RWPE2 (cell line): ENCODE data around the gene KRT40.

Source experiments
- ATAC-seq: fragments of 200-7000 bp; cut with Tn5 transposase; 3 replicates; pipeline ENCODE4 v1.9.1; 2021; ENCODE audit warnings: low read depth
- DNase-seq: peaks from one replicate; pipeline ENCODE4 v3.0.0-alpha.2; 2020; ENCODE audit warnings: low spot score
- H3K27ac ChIP-seq: fragments of 450-650 bp; 2 replicates; pipeline ENCODE4 v1.5.1; 2017; ENCODE audit warnings: mild to moderate bottlenecking; ENCODE audit not compliant: poor library complexity, severe bottlenecking
- H3K27me3 ChIP-seq: fragments of 250-450 bp; sonication (Bioruptor Pico); 2 replicates; pipeline ENCODE4 v1.5.1; 2021; ENCODE audit warnings: mild to moderate bottlenecking, moderate library complexity; ENCODE audit not compliant: insufficient read depth, poor library complexity, severe bottlenecking
- H3K36me3 ChIP-seq: fragments of 250-450 bp; sonication (Bioruptor Pico); 2 replicates; pipeline ENCODE4 v1.5.1; 2020; ENCODE audit warnings: low read depth, mild to moderate bottlenecking, moderate library complexity
- H3K4me1 ChIP-seq: fragments of 250-450 bp; sonication (Bioruptor Pico); 2 replicates; pipeline ENCODE4 v1.5.1; 2021; ENCODE audit warnings: mild to moderate bottlenecking, moderate library complexity; ENCODE audit not compliant: insufficient read depth, poor library complexity, severe bottlenecking
- H3K4me3 ChIP-seq: fragments of 250-450 bp; sonication (Bioruptor Pico); 2 replicates; pipeline ENCODE4 v1.5.1; 2021; ENCODE audit warnings: mild to moderate bottlenecking, moderate library complexity; ENCODE audit not compliant: severe bottlenecking
- H3K9me3 ChIP-seq: fragments of 250-450 bp; sonication (Bioruptor Pico); 2 replicates; pipeline ENCODE4 v1.5.1; 2021; ENCODE audit warnings: mild to moderate bottlenecking, moderate library complexity; ENCODE audit not compliant: severe bottlenecking
- CTCF ChIP-seq: fragments of 450-650 bp; IDR thresholded peaks from one replicate; pipeline ENCODE4 v1.5.1; 2017; ENCODE audit warnings: mild to moderate bottlenecking, moderate library complexity; ENCODE audit not compliant: poor library complexity, severe bottlenecking

The KRT40 gene

GRCh38 chr17:40932608-40933007 is 51.5 kb downstream of the KRT40 start:
- Histone ChIP-seq H3K4me3 (no peak overlapping the region), H3K9me3 (no peaks in the 10 kb centered on the region), H3K27ac (no peak overlapping the region), H3K27me3 (no peaks in the 10 kb centered on the region), H3K4me1 (peaks cover 12% of the 10 kb centered on the region), H3K36me3 (no peaks in the 10 kb centered on the region)
- no peak for TF ChIP-seq CTCF
- ATAC-seq: no peak
- no peak for DNase-seq

- Histone ChIP-seq H3K4me3 (no peak overlapping the region), H3K27me3 (no peaks in the 10 kb centered on the region), H3K4me1 (peaks cover 3% of the 10 kb centered on the region), H3K36me3 (no peaks in the 10 kb centered on the region), H3K9me3 (no peaks in the 10 kb centered on the region), H3K27ac (no peak overlapping the region)
- no peak for TF ChIP-seq CTCF
- DNase-seq (no peak), ATAC-seq (no peak)
Measured at GRCh38 chr17:40931311-40931710, 52.8 kb downstream of the KRT40 start.
